ENCODE data around the gene DIP2A. TPM values are rescaled to one million over a fixed set of nuclear protein-coding genes. Genes with fewer than 3 reads are reported as not detected.
A peak's percentile ranks its signal among the peaks of the same experiment; 100 is the strongest.

Gene DIP2A
- total RNA-seq = 31.2 TPM

- peak; percentile 97 for DNase-seq
Measured at GRCh38 chr21:46458315-46459023, at the start of gene DIP2A. TSS of gene DIP2A (plus strand) at chr21:46458891. CDS start at chr21:46459132, 241 bp downstream.

GRCh38 chr21:46409641-46410406 lies 48.9 kb upstream of the DIP2A start:
- DNase-seq = no peak

- no peak for DNase-seq
Measured at GRCh38 chr21:46410516-46410915, 48.2 kb upstream of the DIP2A start.

DNA sequence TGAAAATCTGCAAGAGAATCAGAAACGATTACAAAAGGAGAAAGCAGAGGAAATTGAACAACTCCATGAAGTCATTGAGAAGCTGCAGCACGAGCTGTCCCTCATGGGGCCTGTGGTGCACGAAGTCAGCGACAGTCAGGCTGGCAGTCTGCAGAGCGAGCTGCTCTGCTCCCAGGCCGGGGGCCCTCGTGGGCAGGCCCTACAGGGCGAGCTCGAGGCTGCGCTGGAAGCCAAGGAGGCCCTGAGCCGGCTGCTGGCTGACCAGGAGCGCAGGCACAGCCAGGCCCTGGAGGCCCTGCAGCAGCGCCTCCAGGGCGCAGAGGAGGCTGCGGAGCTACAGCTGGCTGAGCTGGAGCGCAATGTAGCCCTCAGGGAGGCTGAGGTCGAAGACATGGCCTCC lies 47.5 kb upstream of the DIP2A start:
- DNase-seq = no peak

GRCh38 chr21:46411691-46412090 lies 47.0 kb upstream of the DIP2A start:
- no peak for DNase-seq

DNA sequence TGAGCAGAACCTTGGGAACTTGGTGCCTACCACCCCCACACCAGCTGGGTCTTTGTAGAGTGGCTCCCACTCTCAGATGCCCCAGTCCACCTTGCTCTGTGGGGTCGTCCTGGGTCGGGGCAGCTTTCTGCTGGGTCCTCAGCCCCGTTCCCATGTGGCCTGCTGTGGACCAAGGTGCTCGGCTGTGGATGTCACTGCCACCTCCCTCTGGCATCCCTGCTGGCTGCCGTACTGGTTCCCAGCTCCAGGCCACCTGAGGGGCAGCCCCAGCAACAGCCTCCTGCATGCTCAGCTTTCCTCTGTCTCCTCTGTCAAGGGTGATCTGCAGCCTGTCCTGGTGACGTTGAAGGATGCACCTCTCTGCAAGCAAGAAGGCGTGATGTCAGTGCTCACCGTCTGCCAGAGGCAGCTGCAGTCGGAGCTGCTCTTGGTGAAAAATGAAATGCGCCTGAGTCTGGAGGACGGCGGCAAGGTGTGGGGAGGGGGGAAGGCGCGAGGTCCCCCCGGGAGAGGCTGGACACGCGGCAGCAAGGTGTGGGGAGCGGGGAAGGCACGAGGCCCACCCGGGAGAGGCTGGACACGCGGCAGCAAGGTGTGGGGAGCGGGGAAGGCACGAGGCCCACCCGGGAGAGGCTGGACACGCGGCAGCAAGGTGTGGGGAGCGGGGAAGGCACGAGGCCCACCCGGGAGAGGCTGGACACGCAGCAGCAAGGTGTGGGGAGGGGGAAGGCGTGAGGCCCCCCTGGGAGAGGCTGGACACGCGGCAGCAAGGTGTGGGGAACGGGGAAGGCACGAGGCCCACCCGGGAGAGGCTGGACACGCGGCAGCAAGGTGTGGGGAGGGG lies 45.9 kb upstream of the DIP2A start:
- DNase-seq = no peak

DNA sequence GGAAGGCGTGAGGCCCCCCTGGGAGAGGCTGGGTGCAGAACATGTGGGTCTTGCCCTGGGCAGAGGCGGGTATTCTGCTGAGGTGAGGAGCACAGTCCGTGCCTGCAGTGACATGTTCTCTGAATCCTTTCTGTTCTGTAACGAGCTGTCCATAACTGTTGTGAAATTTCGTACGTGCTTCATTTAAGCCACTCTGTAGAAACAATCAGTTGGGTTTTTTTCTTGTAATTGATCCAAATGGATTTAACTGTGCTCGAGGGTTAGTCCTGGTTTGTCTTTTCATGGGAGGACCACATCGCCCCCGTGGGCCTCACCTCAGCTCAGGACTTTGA lies 45.4 kb upstream of the DIP2A start:
- no peak for DNase-seq

DNA sequence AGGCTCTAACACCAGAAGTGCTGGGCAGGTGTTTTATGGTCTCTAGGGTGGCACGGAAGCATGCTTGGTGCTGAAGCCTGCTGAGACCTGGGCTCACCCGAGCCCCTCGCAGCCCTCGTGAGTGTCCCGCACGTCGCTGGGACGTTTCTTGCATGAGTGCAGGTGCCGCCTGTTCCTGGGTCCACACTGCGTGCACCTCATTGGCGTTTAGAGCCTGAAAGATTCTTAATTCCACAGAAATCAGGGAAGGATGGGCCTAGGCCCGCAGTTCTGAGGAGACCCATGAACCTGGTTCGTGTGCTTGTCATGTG lies 43.8 kb upstream of the DIP2A start:
- no peak for DNase-seq

GRCh38 chr21:46416551-46416950 lies 42.1 kb upstream of the DIP2A start:
- no peak for DNase-seq

GRCh38 chr21:46418265-46418946 lies 40.3 kb upstream of the DIP2A start:
- no peak for DNase-seq

DNA sequence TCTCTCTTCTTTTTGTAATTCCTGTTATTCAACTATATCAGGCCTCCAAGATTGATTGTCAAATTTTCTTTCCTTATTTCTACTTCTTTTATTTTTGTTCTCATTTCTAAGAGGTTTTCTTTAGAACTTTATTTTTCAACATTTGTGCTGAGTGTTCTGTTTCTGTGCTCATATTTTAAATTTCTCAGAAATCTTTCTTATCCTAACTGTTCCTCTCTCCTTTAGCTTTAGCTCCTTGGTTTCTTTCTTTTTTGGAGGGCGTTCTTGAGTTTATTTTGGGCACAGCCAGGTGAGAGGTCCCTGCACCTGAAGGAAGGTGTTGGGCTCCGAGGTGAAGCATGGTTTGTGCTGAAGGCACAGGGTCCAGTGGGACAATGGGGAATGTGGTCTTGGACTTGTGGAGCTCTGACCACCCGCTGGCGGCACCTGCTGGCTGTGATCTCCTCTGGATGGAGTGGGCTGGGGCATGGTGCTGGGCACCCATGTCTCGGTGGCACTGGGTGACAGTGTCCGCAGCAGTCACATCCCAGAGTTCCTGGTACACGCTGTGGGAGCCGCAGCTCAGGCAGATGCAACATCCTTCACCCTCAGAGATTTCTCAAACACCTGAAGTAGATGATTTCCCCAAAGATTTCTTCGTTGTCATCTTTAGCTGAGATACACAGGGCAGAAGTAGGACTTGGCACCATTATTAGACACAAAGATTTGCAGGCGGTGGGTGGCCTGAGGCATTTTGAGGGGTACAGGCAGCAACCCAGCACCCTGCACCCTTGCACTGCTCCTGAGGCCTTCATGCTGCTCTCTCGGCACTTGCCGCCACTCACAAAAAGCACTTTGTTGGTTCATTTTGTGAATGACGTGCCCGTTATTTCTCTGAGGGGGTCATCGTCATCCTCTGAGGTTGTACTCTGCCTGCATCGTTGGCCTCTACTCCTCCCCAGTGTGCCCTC lies 38.2 kb upstream of the DIP2A start:
- DNase-seq = no peak

- DNase-seq = no peak
Measured at GRCh38 chr21:46421191-46421750, 37.4 kb upstream of the DIP2A start.

DNA sequence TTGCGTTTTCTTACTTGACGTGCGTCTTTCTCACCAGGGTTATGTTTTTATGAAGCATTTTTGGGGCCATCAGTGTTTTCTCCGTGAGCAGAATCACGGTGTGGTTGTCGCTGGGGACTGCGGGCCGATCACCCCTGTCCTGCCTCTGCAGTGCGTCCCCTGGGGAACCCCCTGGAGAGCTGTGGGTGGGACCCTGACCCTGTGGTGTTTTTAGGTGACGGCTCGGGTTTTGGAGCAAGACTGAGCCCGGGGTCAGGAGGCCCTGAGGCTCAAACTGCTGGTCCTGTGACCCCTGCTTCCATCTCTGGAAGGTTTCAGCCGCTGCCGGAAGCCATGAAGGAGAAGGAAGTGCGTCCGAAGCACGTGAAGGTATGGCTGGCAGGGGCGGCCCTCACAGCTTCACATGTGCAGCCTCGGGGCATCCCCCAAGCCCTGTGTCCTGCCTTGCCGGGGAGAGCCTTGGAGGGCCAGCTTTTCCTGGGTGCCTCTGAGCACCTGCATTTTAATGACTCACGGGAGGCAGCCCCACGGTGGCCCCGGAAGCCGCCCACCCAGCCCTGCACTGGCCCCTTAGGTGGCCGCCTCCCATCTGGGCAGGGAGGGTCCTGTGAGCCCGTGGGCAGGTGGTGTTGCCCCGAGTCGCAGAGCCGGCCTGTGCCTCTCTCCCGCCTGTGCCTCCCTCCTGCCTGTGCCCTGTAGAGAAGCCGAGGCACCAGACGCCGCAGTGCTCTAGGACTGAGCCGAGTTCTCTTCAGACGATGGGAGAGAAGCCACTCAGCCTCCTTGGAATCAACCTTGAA lies 36.7 kb upstream of the DIP2A start:
- DNase-seq = no peak

DNA sequence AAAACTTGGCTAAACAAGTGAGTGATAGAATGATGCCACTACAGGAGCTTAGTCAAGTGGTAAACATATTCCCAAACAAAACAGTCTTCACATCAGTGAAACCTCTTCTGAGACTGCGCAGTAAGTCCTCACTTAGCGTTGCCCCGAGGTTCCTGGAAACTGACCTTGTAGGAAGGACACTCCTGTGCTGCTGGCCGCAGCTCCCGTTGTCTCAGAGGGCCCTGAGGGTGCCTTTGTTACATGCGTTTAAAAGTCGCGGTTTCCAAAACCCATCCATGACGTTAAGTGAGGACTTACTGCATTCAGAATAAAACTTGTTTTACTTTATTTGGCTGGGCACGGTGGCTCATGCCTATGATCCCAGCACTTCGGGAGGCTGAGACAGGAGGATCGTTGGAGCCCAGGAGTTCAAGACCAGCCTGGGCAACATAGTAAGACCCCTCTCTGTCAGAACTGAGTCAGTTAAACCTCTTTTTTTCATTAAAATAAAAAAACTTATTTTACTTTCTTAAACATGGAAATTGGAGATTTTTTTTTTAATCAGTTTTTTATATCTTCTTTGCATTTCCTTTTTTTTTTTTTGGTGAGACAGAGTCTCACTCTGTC lies 36.0 kb upstream of the DIP2A start:
- DNase-seq = no peak

- no peak for DNase-seq
Measured at GRCh38 chr21:46423546-46424038, 35.1 kb upstream of the DIP2A start.

DNA sequence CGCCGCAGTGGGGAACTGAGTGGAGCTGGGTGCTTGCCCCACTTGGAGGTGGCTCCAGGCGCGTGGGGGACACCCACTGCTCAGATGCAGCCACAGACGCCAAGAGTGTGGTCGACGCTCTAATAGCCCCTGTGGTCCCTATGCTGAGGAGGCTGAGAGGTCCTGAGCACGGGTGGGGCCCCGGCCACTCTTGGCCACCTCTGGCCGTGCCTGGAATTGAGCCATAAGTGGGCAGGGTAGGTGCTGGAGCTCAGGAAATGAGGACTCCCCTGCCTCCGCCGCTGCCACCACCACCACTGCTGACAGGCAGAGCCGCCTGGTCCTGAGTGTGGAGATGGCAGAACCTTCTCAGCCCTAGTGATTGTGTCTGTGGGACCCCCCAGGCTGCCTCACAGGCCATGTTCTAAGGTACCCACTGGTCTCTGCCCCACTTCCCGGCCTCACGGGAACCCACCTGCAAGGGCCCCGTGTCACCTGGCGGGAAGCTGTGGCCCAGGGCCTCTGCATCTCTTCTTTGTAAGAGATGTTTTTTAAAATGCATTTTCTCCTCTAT lies 34.6 kb upstream of the DIP2A start:
- no peak for DNase-seq

- no peak for DNase-seq
Measured at GRCh38 chr21:46424621-46425020, 34.1 kb upstream of the DIP2A start.

DNA sequence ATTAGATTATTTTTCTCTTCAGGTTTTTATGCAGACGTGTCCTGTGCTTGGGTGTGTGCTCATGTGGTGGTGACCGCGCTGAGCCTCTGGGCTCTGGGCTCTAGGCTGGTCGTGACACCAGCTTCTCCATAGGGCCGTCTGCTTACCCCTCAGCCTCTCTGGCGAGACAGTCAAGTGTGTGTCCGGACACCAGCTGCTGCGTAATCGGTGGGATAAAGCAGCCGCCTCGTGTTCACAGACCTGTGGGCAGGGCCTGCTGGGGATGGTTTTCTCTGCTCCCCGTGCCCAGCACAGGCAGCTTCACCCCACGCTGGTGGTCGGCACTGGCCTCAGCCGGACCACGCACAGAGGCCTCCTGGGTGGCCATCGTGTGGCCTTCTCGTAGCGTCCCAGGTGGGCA lies 33.6 kb upstream of the DIP2A start:
- DNase-seq = no peak

GRCh38 chr21:46425571-46425970 lies 33.1 kb upstream of the DIP2A start:
- no peak for DNase-seq

All from skin of body (tissue), 2 donors.